NCI-H345 treated with DMSO at 0.1 percent for 48 hours (cell line): Measurements from ENCODE around the gene FTL.

Experiments used
- DNase-seq: peaks from one replicate; lab custom pipeline; 2025; ENCODE audit not compliant: unreplicated experiment; lab: John Stamatoyannopoulos, UW

FTL gene

DNA sequence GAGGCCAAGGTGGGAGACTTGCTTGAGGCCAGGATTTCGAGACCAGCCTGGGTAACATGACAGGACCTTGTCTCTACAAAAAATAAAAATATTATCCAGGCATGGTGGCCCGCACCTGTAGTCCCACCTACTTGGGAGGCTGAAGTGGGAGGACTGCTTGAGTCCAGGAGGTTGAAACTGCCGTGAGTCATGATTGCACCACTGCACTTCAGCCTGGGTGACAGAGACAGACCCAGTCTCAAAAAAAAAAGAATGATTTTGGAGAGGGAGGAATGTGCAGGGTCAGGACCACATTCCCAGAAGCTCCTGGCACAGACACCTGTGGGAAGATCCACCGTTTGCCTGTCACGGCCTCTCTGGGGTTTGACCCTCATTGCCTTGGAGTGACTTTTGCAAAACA is 19.7 kb upstream of the FTL start:
- DNase-seq, result no peak

DNA sequence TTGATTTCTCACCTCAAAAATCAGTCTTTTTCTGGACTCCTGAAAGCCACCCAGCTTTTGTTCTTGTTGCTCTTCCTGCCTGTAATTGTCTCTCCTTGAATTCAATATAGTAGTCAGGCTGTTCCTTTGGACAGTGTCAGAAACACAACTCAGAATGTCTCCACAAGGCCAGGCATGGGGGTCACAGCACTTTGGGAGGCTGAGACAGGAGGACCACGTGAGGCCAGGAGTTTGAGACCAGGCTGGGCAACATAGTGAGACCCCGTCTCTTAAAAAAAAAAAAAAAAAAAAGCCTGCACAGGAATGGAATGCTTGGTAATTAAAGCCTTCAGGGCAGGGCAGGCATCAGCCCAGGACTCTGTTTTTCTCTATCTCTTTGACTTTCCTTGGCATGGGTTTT is 19.3 kb upstream of the FTL start:
- no peak for DNase-seq

DNA sequence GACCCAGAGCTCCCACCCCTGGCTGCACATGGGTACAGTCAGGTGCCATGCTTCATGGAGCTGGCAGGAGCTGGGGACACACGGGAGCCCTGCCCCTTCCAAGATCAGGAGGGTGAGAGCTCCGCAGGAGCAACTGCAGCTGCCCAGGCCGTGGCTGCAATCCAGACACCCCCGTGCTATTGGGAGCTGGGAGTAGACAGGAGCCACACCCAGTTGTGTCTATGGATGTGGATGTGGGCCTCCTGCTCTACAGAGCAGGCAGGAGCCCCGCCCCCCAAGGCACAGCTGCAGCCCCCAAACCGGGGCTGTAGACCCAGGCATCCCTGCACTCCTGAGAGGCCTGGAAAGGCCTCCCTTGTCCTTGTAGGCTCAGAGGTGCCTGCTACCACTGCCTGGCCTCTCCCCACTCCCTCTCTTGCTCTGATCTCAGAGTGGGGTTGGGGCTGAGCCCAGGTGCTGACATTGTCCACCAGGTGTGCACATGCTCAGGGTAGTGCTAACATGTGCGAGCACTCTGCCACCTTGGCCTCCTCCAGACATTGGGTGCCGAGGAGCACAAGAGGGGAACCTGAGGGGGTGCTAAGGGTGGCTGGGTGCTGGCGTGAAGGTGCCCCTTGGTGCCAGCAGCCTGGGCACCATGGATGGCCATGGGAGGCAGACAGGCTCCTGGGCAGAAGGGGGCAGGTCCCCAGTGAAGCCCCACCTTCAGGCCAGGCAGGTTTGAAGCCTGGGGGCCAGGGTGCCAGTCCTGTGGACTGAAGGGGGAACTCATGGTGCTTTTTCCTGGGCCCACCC is 18.4 kb upstream of the FTL start:
- no peak for DNase-seq

DNA sequence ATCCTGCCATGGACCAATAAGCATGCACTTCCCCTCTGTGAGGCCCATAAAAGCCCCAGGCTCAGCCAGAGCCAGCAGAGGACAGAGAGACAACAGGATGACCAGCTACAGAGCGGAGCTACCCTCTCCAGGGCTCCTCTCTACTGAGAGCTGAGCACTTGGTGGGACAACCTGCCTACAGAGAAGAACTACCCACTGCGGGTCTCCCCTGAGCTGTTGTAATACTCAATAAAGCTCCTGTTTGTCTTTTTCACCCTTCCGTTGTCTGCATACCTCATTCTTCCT is 17.9 kb upstream of the FTL start:
- DNase-seq, result no peak

DNA sequence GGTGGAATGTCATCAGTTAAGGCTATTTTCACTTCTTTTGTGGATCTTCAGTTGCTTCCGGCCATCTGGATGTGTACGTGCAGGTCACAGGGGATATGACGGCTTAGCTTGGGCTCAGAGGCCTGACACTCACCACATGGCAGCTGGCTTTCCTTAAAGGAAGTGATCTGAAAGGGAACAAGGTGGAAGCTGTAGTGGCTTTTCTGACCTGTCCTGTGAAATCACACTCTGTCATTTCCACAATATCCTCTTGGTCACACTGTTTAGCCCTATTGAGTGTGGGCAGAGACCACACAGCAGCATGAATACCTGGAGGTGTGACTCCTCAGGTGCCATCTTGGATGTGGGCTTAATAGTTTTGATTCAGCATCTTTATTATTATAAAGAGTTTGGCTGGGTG is 14.9 kb upstream of the FTL start:
- no peak for DNase-seq

DNA sequence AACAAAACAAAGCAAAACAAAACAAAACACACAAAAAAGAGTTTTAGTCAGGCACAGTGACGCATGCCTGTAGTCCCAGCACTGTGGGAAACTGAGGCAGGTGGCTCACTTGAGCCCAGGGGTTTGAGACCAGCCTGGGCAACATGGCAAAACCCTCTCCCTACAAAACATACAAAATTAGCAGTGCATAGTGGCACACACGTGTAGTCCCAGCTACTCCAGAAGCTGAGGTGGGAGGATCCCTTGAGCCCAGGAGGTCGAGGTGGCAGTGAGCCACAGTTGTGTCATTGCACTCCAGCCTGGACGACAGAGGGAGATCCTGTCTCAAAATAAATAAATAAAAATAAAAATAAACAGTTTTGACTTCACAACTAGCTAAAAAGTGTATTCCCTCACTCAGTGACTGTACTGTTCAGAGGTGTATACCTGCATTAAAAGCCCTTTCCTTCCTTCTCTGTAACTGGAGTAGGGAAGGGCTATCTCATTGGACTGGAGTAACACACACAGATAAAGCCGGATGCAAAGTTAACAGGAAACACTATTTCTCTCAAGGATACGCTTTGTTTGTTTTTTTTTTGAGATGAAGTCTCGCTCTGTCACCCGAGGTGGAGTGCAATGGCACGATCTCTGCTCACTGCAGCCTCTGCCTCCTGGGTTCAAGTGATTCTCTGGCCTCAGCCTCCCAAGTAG is 14.1 kb upstream of the FTL start:
- DNase-seq, result no peak

DNA sequence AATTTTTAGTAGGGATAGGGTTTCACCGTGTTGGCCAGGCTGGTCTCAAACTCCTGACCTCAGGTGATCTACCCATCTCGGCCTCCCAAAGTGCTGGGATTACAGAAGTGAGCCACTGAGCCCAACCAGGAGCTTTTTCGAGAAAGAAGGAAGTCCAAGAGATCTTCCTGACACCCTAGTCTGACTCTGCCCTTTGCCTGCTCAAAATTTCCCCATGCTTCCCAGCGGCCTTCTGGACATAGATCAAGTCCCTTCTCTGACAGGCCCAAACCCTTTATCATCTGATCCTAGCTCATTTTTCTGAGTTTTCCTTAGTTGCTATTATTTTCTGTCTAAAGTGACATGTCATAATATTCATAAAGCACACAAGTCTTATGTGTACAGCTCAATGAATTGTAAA is 12.0 kb upstream of the FTL start:
- no peak for DNase-seq

DNA sequence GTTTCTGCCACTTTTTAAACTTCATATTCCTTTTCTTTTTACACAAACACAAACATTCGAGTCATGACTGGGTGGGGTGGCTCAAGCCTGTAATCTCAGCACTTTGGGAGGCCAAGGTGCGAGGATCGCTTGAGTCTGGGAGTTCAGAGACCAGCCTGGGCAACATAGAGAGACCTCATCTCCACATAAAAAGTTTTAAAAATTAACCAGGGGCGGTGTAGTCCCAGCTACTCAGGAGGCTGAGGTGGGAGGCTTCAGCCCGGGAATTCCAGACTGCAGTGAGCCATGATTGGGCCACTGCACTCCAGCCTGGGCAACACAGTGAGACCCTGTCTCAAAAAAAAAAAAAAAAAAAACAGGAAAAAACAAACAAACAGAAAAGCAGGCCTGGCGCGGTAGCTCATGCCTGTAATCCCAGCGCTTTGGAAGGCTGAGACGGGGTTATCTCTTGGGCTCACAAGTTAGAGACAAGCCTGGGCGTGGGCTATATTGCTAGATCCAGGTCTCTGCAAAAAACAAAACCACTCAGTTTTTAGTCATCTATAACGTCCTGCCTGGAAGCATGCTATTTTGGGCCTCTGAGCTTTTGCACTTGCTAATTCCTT is 11.0 kb upstream of the FTL start:
- DNase-seq, result no peak

DNA sequence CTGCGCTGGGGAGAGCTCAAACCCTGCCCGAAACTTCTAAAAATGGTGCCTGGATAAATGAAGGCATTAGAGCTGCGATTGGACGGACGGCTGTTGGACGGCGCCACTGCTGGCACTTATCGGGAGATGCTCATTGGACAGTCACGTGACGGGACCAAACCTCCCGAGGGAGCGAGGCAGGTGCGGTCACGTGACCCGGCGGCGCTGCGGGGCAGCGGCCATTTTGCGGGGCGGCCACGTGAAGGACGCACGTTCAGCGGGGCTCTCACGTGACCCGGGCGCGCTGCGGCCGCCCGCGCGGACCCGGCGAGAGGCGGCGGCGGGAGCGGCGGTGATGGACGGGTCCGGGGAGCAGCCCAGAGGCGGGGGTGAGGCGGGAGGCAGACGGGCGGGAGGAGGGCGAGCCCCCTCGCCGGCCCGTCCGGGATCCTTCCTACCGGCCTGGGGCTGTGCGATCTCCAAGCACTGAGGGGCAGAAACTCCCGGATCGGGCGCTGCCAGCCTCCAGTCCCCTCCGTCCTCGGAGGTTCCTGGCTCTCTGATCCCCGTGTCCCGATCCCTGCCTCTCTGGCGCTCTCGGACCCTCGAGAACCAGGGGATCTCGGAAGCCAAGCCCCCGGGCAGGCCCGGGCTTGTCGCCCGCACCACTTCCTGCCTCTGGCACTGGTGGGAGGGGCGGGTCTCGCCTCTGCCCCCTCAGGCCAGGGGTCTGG is 10.4 kb upstream of the FTL start, which contains the start of gene BAX:
BAX (plus strand) TSS at position 281 of the 713 bp plus-strand sequence; CDS start at position 335, 54 bp downstream.
- peak; percentile 83 for DNase-seq

DNA sequence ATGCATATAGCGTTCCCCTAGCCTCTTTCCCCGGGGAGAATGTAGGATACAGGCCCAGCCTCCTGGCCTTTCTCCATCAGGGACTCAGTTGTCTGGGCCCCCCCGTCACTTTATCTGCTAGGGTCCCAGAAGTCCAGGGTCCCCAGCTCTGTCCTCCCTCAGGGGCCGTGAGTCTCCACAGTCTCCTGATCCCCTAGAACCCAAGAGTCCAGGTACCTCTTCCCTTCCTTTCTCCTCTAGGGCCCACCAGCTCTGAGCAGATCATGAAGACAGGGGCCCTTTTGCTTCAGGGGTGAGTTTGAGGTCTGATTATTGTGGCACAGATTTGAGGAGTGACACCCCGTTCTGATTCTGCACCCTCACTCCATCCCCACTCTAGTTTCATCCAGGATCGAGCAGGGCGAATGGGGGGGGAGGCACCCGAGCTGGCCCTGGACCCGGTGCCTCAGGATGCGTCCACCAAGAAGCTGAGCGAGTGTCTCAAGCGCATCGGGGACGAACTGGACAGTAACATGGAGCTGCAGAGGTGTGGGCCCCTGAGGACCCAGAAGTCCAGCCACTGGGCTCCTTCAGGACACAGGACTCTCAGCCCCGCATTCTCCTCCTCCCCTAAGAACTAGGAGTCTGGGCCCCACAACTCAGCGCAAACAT is 9.7 kb upstream of the FTL start:
- no peak for DNase-seq

DNA sequence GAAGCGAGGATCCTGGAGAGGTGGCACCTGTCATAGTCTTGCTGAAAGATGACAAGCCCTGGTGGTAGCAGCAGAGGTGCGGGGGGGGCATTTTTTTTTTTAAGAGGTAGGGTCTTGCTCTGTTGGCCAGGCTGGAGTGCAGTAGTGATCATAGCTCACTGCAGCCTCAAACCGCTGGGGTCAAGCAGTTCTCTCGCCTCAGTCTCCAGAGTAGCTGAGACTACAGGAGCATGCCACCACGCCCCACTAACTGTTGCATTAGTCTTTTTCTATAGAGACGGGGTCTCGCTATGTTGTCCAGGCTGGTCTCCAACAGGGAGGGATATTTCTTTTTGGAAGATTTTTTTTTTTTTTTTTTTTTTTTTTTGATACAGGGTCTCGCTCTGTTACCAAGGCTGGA is 7.1 kb upstream of the FTL start:
- no peak for DNase-seq

DNA sequence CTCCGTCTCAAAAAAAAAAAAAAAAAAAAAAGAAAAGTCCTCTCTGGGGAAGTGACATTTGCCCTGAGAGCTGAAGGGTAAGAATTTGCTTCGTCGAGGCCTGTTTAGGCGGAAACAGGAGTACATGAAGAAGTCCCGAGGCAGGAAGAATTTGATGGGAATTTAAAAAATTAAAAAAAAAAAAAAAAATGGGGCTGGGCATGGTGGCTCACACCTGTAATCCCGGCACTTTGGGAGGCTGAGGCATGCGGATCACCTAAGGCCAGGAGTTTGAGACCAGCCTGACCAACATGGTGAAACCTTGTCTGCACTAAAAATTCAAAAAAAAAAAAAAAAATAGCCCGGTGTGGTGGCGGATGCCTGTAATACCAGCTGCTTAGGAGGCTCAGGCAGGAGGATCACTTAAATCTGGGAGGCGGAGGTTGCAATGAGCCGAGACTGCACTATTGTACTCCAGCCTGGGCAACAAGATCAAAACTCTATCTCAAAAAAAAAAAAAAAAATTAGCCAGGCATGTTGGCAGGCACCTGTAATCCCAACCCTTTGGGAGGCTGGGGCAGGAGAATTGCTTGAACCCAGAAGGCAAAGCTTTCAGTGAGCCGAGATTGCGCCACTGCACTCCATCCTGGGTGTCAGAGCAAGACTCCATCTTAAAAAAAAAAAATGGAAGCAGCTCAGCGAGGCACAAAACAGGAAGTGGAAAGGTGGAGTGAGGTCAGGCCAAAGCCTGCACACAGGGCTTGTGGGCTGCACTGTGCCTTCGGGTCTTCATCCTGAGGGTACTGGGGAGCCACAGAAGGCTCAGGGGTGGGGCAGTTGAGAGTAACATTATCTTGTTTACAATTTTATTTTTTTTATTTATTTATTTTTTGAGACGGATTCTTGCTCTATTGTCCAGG is 5.5 kb upstream of the FTL start:
- no peak for DNase-seq

DNA sequence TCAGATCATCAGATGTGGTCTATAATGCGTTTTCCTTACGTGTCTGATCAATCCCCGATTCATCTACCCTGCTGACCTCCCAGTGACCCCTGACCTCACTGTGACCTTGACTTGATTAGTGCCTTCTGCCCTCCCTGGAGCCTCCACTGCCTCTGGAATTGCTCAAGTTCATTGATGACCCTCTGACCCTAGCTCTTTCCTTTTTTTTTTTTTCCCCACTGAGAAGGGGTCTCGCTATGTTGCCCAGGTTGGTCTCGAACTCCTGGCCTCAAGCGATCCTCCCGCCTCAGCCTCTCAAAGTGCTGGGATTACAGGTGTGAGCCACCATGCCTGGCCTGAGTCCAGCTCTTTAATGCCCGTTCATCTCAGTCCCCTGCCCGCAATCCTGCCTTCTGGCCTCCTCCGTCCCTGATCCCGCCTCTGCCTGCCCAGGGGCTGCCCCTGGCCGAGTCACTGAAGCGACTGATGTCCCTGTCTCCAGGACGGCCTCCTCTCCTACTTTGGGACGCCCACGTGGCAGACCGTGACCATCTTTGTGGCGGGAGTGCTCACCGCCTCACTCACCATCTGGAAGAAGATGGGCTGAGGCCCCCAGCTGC is 4.0 kb upstream of the FTL start:
- no peak for DNase-seq

DNA sequence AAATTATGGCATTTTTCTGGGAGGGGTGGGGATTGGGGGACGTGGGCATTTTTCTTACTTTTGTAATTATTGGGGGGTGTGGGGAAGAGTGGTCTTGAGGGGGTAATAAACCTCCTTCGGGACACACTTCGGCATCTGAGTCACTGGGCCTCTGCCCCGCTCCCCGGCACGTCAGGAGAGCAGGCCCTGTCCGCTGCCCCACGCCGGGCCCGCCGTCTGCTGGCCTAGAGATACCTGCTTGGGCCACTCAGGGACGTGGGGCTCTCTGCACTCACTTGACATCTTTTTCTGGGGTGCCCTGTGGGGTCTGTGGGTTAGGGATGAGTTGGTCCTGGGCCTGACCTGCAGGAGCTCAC is 3.5 kb upstream of the FTL start:
- no peak for DNase-seq

DNA sequence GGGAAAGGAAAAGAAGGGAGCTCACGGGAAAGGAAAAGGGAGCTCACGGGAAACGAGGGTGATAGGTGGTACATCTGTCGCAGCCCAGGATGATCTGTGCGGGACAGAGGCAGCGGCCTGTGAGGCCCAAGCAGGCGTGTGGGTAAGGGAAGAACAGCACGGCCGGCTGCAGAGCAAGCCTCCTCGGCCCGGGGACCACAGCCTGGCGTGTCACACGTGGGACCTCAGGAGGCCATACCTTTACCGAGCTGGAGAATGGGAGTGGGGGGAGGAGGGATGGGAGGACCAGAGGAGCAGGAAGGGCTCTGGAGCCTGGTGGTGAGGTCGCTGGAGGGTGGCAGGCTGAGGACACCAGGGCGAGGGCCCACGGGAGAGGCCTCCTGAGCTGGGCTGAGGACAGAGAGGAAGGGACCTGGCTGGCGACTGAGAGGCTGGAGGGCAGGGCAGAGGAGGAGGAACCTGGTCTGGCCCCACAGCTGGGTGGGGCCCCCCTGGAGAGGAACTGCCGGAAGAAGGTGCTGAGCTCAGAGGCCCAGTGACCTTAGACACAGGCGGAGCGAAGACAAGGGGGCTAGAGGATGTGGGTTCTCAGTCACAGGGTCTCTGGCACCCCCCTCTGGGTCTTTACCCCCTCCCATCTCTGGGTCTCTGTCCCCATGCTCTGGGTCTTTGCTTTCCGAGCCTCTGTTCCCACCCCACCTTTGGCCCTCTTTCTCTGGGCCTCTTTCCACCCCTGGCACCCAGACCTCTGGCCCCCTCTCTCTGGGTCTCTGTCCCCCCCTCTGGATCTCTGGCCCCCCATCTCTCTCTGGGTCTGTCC is 2.9 kb upstream of the FTL start:
- no peak for DNase-seq

DNA sequence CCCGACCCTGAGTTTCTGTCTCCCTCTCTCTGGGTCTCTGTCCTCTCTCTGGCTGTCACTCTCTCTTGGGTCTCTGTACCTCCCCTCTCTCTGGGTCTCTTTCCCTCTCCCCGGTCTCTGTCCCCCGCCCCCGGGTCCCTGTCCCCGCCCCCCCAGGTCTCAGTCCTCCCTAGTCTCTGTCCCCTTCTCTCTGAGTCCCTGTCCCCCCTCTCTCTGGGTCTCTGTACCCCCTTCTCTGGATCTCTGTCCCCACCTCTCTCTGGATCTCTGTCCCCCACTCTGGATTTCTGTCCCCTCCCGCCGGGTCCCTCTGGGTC is 2.3 kb upstream of the FTL start:
- DNase-seq, result no peak

DNA sequence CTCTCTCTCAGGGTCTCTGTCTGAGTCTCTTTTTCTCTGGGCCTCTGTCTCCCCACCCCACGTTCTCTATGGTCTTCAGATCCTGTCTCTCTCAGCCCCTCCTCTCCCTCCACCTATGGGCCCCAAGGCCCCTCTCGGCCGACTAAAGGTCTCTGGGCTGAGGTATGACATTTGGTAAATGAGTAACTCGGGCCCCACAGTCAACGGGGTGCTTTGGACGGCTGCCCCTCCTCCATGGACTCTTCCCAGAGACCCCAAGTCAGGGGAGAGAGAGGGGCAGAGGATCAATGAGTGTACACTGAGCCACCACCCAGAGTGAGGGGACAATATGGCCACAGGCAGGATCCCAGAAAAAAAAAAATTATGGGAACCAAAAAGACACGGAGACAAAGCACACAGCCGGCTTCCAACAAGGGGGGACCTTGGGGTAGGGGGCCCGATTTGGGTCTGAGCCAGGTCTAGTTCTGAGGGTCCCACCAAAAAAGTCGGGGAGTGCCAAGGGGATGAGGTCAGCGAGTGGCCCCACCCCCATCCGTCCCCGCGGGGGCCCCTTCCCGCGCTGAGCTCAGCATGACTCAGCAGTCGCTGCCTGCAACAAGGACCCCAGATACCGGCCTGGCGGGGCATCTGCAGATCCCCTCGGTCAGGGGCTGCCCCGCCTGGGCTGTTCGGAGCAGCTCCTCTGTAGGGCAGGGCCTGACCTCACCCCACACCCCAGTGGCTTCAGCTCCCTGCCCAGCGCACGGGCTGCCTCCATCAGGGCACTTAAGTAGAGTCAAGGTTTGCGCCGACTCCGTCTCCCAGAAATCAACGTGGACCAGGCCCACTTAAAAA is 1.5 kb upstream of the FTL start:
- DNase-seq, result no peak

DNA sequence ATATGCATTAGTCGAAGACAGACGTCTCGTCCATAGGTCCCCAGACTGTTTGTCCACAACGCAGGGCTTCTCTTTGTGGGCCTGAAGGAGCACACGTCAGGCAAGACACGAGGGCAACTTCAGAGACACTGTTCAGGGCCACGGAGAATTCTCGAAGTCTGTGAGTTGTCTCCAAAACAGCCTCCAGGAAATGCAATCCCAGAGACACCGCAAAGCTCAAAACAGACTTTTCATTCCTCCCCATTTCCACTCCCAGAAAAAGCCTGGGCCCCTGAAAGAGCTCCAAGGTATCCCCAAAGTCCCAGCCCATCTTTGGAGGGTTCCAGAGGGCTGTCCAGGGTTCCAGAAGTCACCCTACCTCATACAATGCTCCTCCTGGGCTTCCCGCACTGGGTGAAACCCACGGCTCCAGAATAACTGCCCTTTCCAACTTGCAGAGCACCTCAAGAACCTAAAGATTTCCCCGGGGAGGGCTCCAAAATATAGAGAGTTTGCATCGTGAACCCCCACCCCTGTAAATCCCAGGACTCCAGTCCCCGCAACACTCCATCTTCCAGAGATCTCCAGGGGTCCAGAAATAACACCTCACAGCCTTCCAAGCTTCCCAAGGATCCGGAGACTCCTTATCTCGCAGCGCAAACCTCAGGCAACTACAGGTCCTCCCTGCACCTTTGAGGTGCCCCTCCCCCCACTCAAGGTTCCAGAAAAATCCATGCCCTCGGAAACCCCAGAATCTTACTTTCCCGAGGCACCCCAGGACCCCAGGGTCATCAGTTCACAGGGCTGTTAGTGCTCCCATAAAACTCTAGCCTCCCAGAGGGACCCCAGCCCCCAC is 687 bp upstream of the FTL start:
- DNase-seq, result no peak
